ENCODE results near the gene SEPTIN11.

DNA sequence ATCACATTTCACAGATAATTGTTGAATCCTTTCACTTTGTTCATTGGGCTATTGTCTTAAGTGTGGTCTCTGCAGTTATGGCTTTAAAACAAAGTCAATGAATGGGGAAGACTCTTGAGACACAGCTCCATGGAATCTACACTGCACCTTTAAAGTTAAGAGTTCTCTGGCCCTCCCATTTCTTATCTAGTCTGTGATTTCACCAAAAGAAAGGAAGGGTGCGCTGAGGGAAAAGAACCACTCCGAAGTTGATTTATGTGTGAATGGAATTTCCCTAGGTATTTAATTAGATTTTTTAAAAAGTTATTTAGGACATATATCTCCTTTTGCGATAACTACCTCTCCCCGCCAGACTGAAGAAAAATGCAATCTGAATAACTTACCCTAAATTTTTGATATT is 2.5 kb downstream of the SEPTIN11 start:
- TF ChIP-seq, protein P1, sequence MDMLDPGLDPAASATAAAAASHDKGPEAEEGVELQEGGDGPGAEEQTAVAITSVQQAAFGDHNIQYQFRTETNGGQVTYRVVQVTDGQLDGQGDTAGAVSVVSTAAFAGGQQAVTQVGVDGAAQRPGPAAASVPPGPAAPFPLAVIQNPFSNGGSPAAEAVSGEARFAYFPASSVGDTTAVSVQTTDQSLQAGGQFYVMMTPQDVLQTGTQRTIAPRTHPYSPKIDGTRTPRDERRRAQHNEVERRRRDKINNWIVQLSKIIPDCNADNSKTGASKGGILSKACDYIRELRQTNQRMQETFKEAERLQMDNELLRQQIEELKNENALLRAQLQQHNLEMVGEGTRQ (IDR thresholded peaks at IDR 0.05; ENCODE audit: low read depth, low read length): no peak
- TF ChIP-seq, protein P2, sequence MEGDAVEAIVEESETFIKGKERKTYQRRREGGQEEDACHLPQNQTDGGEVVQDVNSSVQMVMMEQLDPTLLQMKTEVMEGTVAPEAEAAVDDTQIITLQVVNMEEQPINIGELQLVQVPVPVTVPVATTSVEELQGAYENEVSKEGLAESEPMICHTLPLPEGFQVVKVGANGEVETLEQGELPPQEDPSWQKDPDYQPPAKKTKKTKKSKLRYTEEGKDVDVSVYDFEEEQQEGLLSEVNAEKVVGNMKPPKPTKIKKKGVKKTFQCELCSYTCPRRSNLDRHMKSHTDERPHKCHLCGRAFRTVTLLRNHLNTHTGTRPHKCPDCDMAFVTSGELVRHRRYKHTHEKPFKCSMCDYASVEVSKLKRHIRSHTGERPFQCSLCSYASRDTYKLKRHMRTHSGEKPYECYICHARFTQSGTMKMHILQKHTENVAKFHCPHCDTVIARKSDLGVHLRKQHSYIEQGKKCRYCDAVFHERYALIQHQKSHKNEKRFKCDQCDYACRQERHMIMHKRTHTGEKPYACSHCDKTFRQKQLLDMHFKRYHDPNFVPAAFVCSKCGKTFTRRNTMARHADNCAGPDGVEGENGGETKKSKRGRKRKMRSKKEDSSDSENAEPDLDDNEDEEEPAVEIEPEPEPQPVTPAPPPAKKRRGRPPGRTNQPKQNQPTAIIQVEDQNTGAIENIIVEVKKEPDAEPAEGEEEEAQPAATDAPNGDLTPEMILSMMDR (conservative IDR thresholded peaks at IDR 0.05; ENCODE audit: low read depth, low read length): no peak
- no peak for TF ChIP-seq BHLHE40 (IDR thresholded peaks at IDR 0.05; ENCODE audit: low read depth, low read length)

All from IMR-90 (cell line).